Dendritic cell treated with granulocyte-macrophage colony-stimulating factor and Interleukin-4, amounts not matched to agents 40 ng/mL and 50 ng/mL, for 4 days (primary cell): Measurements from ENCODE around the gene PRCD.
A peak's percentile ranks its signal among the peaks of the same experiment; 100 is the strongest.

Experiments
- H3K27ac Mint-ChIP-seq: one replicate; pipeline ENCODE4 v1.8.0; 2022; ENCODE audit warnings: mild to moderate bottlenecking, mixed read lengths
- H3K27me3 Mint-ChIP-seq: one replicate; pipeline ENCODE4 v1.8.0; 2022; ENCODE audit warnings: mild to moderate bottlenecking, mixed read lengths
- H3K36me3 Mint-ChIP-seq: one replicate; pipeline ENCODE4 v1.8.0; 2022; ENCODE audit warnings: low read depth, mixed read lengths
- H3K4me1 Mint-ChIP-seq: one replicate; pipeline ENCODE4 v1.8.0; 2022; ENCODE audit warnings: low read depth, mixed read lengths
- H3K4me3 Mint-ChIP-seq: one replicate; pipeline ENCODE4 v1.8.0; 2022; ENCODE audit warnings: mild to moderate bottlenecking, moderate library complexity, mixed read lengths
- H3K9me3 Mint-ChIP-seq: one replicate; pipeline ENCODE4 v1.8.0; 2022; ENCODE audit warnings: mixed read lengths
- intact Hi-C: fragments of 100-400 bp; cut with micrococcal nuclease; formaldehyde crosslinking; loops from one replicate; pipeline ENCODE4 v1.15.0; 2022

Gene PRCD

GRCh38 chr17:76581515-76581914 is 41.7 kb downstream of the PRCD start:
- Mint-ChIP-seq H3K27me3 (peaks cover 28% of the 10 kb centered on the region), H3K9me3 (no peaks in the 10 kb centered on the region), H3K4me3 (no peak overlapping the region), H3K4me1 (peaks cover 44% of the 10 kb centered on the region), H3K36me3 (no peaks in the 10 kb centered on the region), H3K27ac (no peak overlapping the region)
- intact Hi-C loops, result no loop called here

- peaks cover 49% of the 10 kb centered on the region for H3K4me1 Mint-ChIP-seq
- H3K27me3 Mint-ChIP-seq, result peaks cover 39% of the 10 kb centered on the region
- H3K36me3 Mint-ChIP-seq, result no peaks in the 10 kb centered on the region
- H3K9me3 Mint-ChIP-seq, result no peaks in the 10 kb centered on the region
- no peak overlapping the region for H3K4me3 Mint-ChIP-seq
- intact Hi-C loops, result no loop called here
- H3K27ac Mint-ChIP-seq, result no peak overlapping the region
Observed at GRCh38 chr17:76582660-76583059, 42.8 kb downstream of the PRCD start.

GRCh38 chr17:76584427-76585032 is 44.7 kb downstream of the PRCD start:
- intact Hi-C loops, result loop anchor here (5.0 kb wide), 1 partner anchor 38 kb away; no protein-coding TSS in a partner anchor
- H3K36me3 Mint-ChIP-seq, result no peaks in the 10 kb centered on the region

GRCh38 chr17:76585033-76585648 is 45.3 kb downstream of the PRCD start:
- peaks cover 36% of the 10 kb centered on the region for H3K4me1 Mint-ChIP-seq
- peak overlapping the region; percentile 88 for H3K4me3 Mint-ChIP-seq
- H3K36me3 Mint-ChIP-seq, result no peaks in the 10 kb centered on the region
- H3K27ac Mint-ChIP-seq, result peak overlapping the region; percentile 77
- H3K9me3 Mint-ChIP-seq, result no peaks in the 10 kb centered on the region
- H3K27me3 Mint-ChIP-seq, result peaks cover 62% of the 10 kb centered on the region
- intact Hi-C loops, result loop anchor here (5.0 kb wide), 1 partner anchor 37 kb away; no protein-coding TSS in a partner anchor

More at GRCh38 chr17:76584427-76585032, 44.7 kb downstream of the PRCD start:
- Mint-ChIP-seq H3K27me3 (peaks cover 57% of the 10 kb centered on the region), H3K4me1 (peaks cover 42% of the 10 kb centered on the region), H3K27ac (peak overlapping the region; percentile 77), H3K9me3 (no peaks in the 10 kb centered on the region), H3K4me3 (peak overlapping the region; percentile 88)

- Mint-ChIP-seq H3K4me1 (peaks cover 28% of the 10 kb centered on the region), H3K9me3 (no peaks in the 10 kb centered on the region), H3K27me3 (peaks cover 63% of the 10 kb centered on the region), H3K36me3 (no peaks in the 10 kb centered on the region), H3K27ac (peak within 1 kb of the TSS; percentile 77), H3K4me3 (peak within 1 kb of the TSS; percentile 88)
- intact Hi-C loops, result loop anchor here (5.0 kb wide), 1 partner anchor 36 kb away; no protein-coding TSS in a partner anchor
Observed at GRCh38 chr17:76585649-76586593, 46.1 kb downstream of the PRCD start, which contains the start of gene ST6GALNAC2. ST6GALNAC2 (minus strand) TSS chr17:76585860; CDS start chr17:76585808, 52 bp downstream.

GRCh38 chr17:76586741-76587487 is 47.1 kb downstream of the PRCD start:
- H3K4me3 Mint-ChIP-seq, result no peak overlapping the region
- intact Hi-C loops, result loop anchor here (5.0 kb wide), 1 partner anchor 35 kb away; no protein-coding TSS in a partner anchor
- H3K4me1 Mint-ChIP-seq, result peaks cover 24% of the 10 kb centered on the region
- H3K27ac Mint-ChIP-seq, result no peak overlapping the region
- H3K9me3 Mint-ChIP-seq, result no peaks in the 10 kb centered on the region
- peaks cover 64% of the 10 kb centered on the region for H3K27me3 Mint-ChIP-seq
- no peaks in the 10 kb centered on the region for H3K36me3 Mint-ChIP-seq

- no peak overlapping the region for H3K4me3 Mint-ChIP-seq
Observed at GRCh38 chr17:76588182-76588581, 48.3 kb downstream of the PRCD start.

GRCh38 chr17:76593384-76593826 is 53.6 kb downstream of the PRCD start:
- peaks cover 21% of the 10 kb centered on the region for H3K27me3 Mint-ChIP-seq
- no peaks in the 10 kb centered on the region for H3K36me3 Mint-ChIP-seq
- H3K4me1 Mint-ChIP-seq, result peaks cover 21% of the 10 kb centered on the region
- no peak overlapping the region for H3K27ac Mint-ChIP-seq
- intact Hi-C loops, result no loop called here
- no peaks in the 10 kb centered on the region for H3K9me3 Mint-ChIP-seq
- H3K4me3 Mint-ChIP-seq, result no peak overlapping the region

More at GRCh38 chr17:76588182-76588581, 48.3 kb downstream of the PRCD start:
- intact Hi-C loops, result loop anchor here (5.0 kb wide), 1 partner anchor 34 kb away; no protein-coding TSS in a partner anchor
- no peaks in the 10 kb centered on the region for H3K36me3 Mint-ChIP-seq
- peaks cover 58% of the 10 kb centered on the region for H3K27me3 Mint-ChIP-seq
- peaks cover 18% of the 10 kb centered on the region for H3K4me1 Mint-ChIP-seq
- no peak overlapping the region for H3K27ac Mint-ChIP-seq
- no peaks in the 10 kb centered on the region for H3K9me3 Mint-ChIP-seq

GRCh38 chr17:76593959-76594358 is 54.1 kb downstream of the PRCD start:
- Mint-ChIP-seq H3K36me3 (no peaks in the 10 kb centered on the region), H3K27me3 (peaks cover 16% of the 10 kb centered on the region)

GRCh38 chr17:76594690-76595089 is 54.8 kb downstream of the PRCD start:
- Mint-ChIP-seq H3K36me3 (no peaks in the 10 kb centered on the region), H3K9me3 (no peaks in the 10 kb centered on the region), H3K4me3 (no peak overlapping the region), H3K27ac (no peak overlapping the region), H3K27me3 (peaks cover 9% of the 10 kb centered on the region), H3K4me1 (peaks cover 29% of the 10 kb centered on the region)
- intact Hi-C loops, result no loop called here

More at GRCh38 chr17:76593959-76594358, 54.1 kb downstream of the PRCD start:
- no peak overlapping the region for H3K4me3 Mint-ChIP-seq
- intact Hi-C loops, result no loop called here
- H3K4me1 Mint-ChIP-seq, result peaks cover 27% of the 10 kb centered on the region
- H3K27ac Mint-ChIP-seq, result no peak overlapping the region
- no peaks in the 10 kb centered on the region for H3K9me3 Mint-ChIP-seq
